H1 (cell line): Measurements from ENCODE around the gene CCDC141. TPM values are rescaled to one million over a fixed set of nuclear protein-coding genes. Genes with fewer than 3 reads are reported as not detected.

Experiments used
- CTCF ChIA-PET: fragments of 300-600 bp; sonication (Branson Sonifier 250); formaldehyde crosslinking; loops from one replicate; lab custom pipeline; 2021; ENCODE audit not compliant: partially characterized antibody; lab: Charles Lee
- POLR2A ChIA-PET: fragments of 300-600 bp; sonication (Branson Sonifier 250); formaldehyde crosslinking; loops from one replicate; lab custom pipeline; 2021; ENCODE audit warnings: inconsistent platforms; ENCODE audit not compliant: partially characterized antibody; lab: Charles Lee
- DNase-seq, 2 experiments: peaks; one replicate each; pipeline versions ENCODE4 v3.0.0 to v3.0.0-alpha.2; 2010 to 2022; ENCODE audit warnings: low spot score in 2 of 2, low read depth in 1 of 2, mixed read lengths in 1 of 2
- FAIRE-seq: peaks from 2 replicates; lab custom pipeline; 2011; peaks lifted over from hg19 to GRCh38; lab: Jason Lieb, UNC
- H2AFZ ChIP-seq: 2 replicates; pipeline ENCODE4 v1.8.1; 2012; ENCODE audit warnings: low read length, inconsistent platforms
- H2AK5ac ChIP-seq: 2 replicates; pipeline ENCODE4 v1.6.1; 2013; ENCODE audit warnings: low read depth, low read length
- H2BK120ac ChIP-seq: replicated peaks from 2 replicates; pipeline ENCODE3; 2013; ENCODE audit warnings: low read depth, low read length, inconsistent platforms
- H2BK12ac ChIP-seq: 2 replicates; pipeline ENCODE4 v1.6.1; 2013; ENCODE audit warnings: low read depth, low read length
- H2BK15ac ChIP-seq: 2 replicates; pipeline ENCODE4 v1.6.1; 2013; ENCODE audit warnings: low read length
- H2BK20ac ChIP-seq: 2 replicates; pipeline ENCODE4 v1.6.1; 2013; ENCODE audit warnings: low read length
- H2BK5ac ChIP-seq: 2 replicates; pipeline ENCODE4 v1.6.1; 2013; ENCODE audit warnings: low read depth, low read length
- H3K14ac ChIP-seq: 2 replicates; pipeline ENCODE4 v1.6.1; 2013; ENCODE audit warnings: inconsistent platforms; ENCODE audit not compliant: insufficient read length
- H3K18ac ChIP-seq: 2 replicates; pipeline ENCODE4 v1.6.1; 2013; ENCODE audit warnings: low read length; ENCODE audit errors: extremely low read depth
- H3K23ac ChIP-seq: 2 replicates; pipeline ENCODE4 v1.6.1; 2013; ENCODE audit warnings: inconsistent platforms; ENCODE audit not compliant: insufficient read length
- H3K23me2 ChIP-seq: 2 replicates; pipeline ENCODE4 v1.6.1; 2013; ENCODE audit warnings: low read depth, low read length
- H3K27ac ChIP-seq: 2 replicates; pipeline ENCODE4 v1.6.1; 2011; ENCODE audit warnings: low read depth, low read length, inconsistent platforms
- H3K27me3 ChIP-seq, 4 experiments: replicated peaks in 1 of 4; 1 replicate in 1 of 4; 2 replicates in 3 of 4; pipeline versions ENCODE4 v1.6.1 to v1.8.1; 2011 to 2013; ENCODE audit warnings: low read length in 3 of 4, mild to moderate bottlenecking in 3 of 4, inconsistent platforms in 2 of 4, mixed read lengths in 2 of 4, moderate library complexity in 1 of 4; ENCODE audit not compliant: control insufficient read depth in 3 of 4, insufficient read depth in 3 of 4; ENCODE audit errors: extremely low read depth in 1 of 4
- H3K36me3 ChIP-seq, 4 experiments: 2 replicates each; pipeline versions ENCODE4 v1.6.1 to v1.8.1; 2011 to 2013; ENCODE audit warnings: mild to moderate bottlenecking in 4 of 4, low read length in 3 of 4, moderate library complexity in 2 of 4, control low read depth in 1 of 4, inconsistent platforms in 1 of 4; ENCODE audit not compliant: insufficient read depth in 4 of 4, control insufficient read depth in 2 of 4
- H3K4ac ChIP-seq: replicated peaks from 2 replicates; pipeline ENCODE3; 2013; ENCODE audit warnings: low read length, low read depth, mixed read lengths, inconsistent platforms; ENCODE audit not compliant: insufficient read length
- H3K4me1 ChIP-seq, 4 experiments: replicated peaks in 1 of 4; 1 replicate in 1 of 4; 2 replicates in 3 of 4; pipeline versions ENCODE4 v1.6.1 to v1.8.1; 2011 to 2013; ENCODE audit warnings: low read length in 3 of 4, inconsistent platforms in 2 of 4, mixed read lengths in 1 of 4; ENCODE audit not compliant: insufficient read depth in 4 of 4, control insufficient read depth in 3 of 4
- H3K4me2 ChIP-seq, 2 experiments: 2 replicates each; pipeline versions ENCODE4 v1.6.1 to v1.8.1; 2011 to 2013; ENCODE audit warnings: low read depth in 2 of 2, low read length in 2 of 2, control low read depth in 1 of 2, inconsistent platforms in 1 of 2, mild to moderate bottlenecking in 1 of 2; ENCODE audit not compliant: insufficient read depth in 1 of 2
- H3K4me3 ChIP-seq, 4 experiments: fragments of 200-600, 300-600 bp in 1 of 4; sonication (generic), shearing (Covaris generic), sonication (Bioruptor Twin) in 1 of 4; 2 replicates each; pipeline versions ENCODE4 v1.5.1 to v1.8.1; 2011 to 2016; ENCODE audit warnings: low read length in 4 of 4, low read depth in 3 of 4, control low read depth in 2 of 4, inconsistent platforms in 2 of 4, mild to moderate bottlenecking in 2 of 4, mixed read lengths in 1 of 4, moderate library complexity in 1 of 4; ENCODE audit not compliant: insufficient read depth in 2 of 4; ENCODE audit errors: extremely low read depth in 1 of 4
- H3K56ac ChIP-seq: replicated peaks from 2 replicates; pipeline ENCODE3; 2013; ENCODE audit warnings: low read depth, mild to moderate bottlenecking, mixed read lengths, low read length, inconsistent platforms; ENCODE audit not compliant: insufficient read length
- H3K79me1 ChIP-seq: 2 replicates; pipeline ENCODE4 v1.6.1; 2013; ENCODE audit warnings: low read depth, low read length, control low read depth
- H3K79me2 ChIP-seq, 2 experiments: 2 replicates each; pipeline versions ENCODE4 v1.6.1 to v1.8.1; 2012 to 2013; ENCODE audit warnings: low read length in 2 of 2, mild to moderate bottlenecking in 2 of 2, inconsistent platforms in 1 of 2; ENCODE audit not compliant: insufficient read depth in 2 of 2, control insufficient read depth in 1 of 2
- H3K9ac ChIP-seq, 4 experiments: replicated peaks in 1 of 4; 1 replicate in 1 of 4; 2 replicates in 3 of 4; pipeline versions ENCODE4 v1.6.1 to v1.8.1; 2011 to 2013; ENCODE audit warnings: low read depth in 3 of 4, low read length in 3 of 4, control low read depth in 2 of 4, mild to moderate bottlenecking in 2 of 4, moderate library complexity in 2 of 4, inconsistent platforms in 1 of 4; ENCODE audit errors: extremely low read depth in 1 of 4
- H3K9me3 ChIP-seq, 2 experiments: 2 replicates each; pipeline versions ENCODE4 v1.6.1 to v1.8.1; 2012 to 2013; ENCODE audit warnings: mild to moderate bottlenecking in 2 of 2, moderate library complexity in 2 of 2, control low read depth in 1 of 2, inconsistent platforms in 1 of 2, low read depth in 1 of 2, low read length in 1 of 2, mixed read lengths in 1 of 2; ENCODE audit not compliant: insufficient read depth in 2 of 2
- H4K20me1 ChIP-seq, 2 experiments: replicated peaks in 1 of 2; 2 replicates each; pipeline versions ENCODE3 to v1.8.1; 2011 to 2013; ENCODE audit warnings: inconsistent platforms in 2 of 2, low read length in 2 of 2, mild to moderate bottlenecking in 1 of 2; ENCODE audit not compliant: insufficient read depth in 2 of 2, control insufficient read depth in 1 of 2
- H4K5ac ChIP-seq: 2 replicates; pipeline ENCODE4 v1.6.1; 2013; ENCODE audit warnings: low read length, low read depth, mixed read lengths, inconsistent platforms; ENCODE audit not compliant: insufficient read length
- H4K8ac ChIP-seq: 2 replicates; pipeline ENCODE4 v1.8.0; 2013; ENCODE audit warnings: mild to moderate bottlenecking, moderate library complexity, low read length, inconsistent platforms; ENCODE audit not compliant: insufficient read depth; ENCODE audit errors: extremely low read depth
- H4K91ac ChIP-seq: replicated peaks from 2 replicates; pipeline ENCODE3; 2013; ENCODE audit warnings: low read length, mixed read lengths, inconsistent platforms; ENCODE audit not compliant: insufficient read length
- KDM4A ChIP-seq: IDR thresholded peaks from one replicate; pipeline ENCODE4 v1.7.1; 2012; ENCODE audit warnings: low read depth, mild to moderate bottlenecking, moderate library complexity, low read length, inconsistent platforms; ENCODE audit not compliant: severe bottlenecking
- MAFK ChIP-seq: IDR thresholded peaks from 2 replicates; pipeline ENCODE4 v1.6.1; 2012; ENCODE audit warnings: low read depth, mild to moderate bottlenecking, improper control_type of control experiment, low read length
- NRF1 ChIP-seq: IDR thresholded peaks from 2 replicates; pipeline ENCODE4 v1.6.1; 2011; ENCODE audit warnings: mild to moderate bottlenecking, low read depth, low read length, improper control_type of control experiment
- RAD21 ChIP-seq, 2 experiments: IDR thresholded peaks in 1 of 2; conservative IDR thresholded peaks in 1 of 2; 2 replicates each; pipeline ENCODE4 v1.6.1; 2011; ENCODE audit warnings: low read depth in 2 of 2, low read length in 2 of 2, improper control_type of control experiment in 1 of 2, inconsistent platforms in 1 of 2, mild to moderate bottlenecking in 1 of 2, moderate library complexity in 1 of 2
- TBP ChIP-seq: IDR thresholded peaks from 2 replicates; pipeline ENCODE4 v1.6.1; 2011; ENCODE audit warnings: low read depth, low read length, improper control_type of control experiment
- WGBS, 2 experiments: shearing (Covaris generic) in 1 of 2; methylation state at CpG; one replicate each; pipeline versions ENCODE4 v1.1.6 to v1.1.7; 2013 to 2015; ENCODE audit warnings: low lambda C conversion rate in 2 of 2, mixed read lengths in 2 of 2, inconsistent platforms in 1 of 2, low coverage in 1 of 2, missing lambda C conversion rate in 1 of 2; ENCODE audit not compliant: insufficient replicate concordance in 2 of 2, insufficient coverage in 1 of 2, insufficient read length in 1 of 2; ENCODE audit errors: extremely low coverage in 1 of 2, missing lambda C conversion rate in 1 of 2; 5-methylcytosine and 5-hydroxymethylcytosine counted together
- polyA plus RNA-seq, 7 experiments: library from polyadenylated mRNA; depleted of rRNA in 3 of 7; stranded (reverse) in 5 of 7; unstranded in 2 of 7; fragments of >200 nt in 5 of 7; fragments of 200-250 nt in 2 of 7; gene quantifications; 1 replicate in 5 of 7; 2 replicates in 1 of 7; 4 replicates in 1 of 7; pipeline versions ENCODE4 v1.2.1 to v1.2.3, GENCODE V29; 2011 to 2013; ENCODE audit warnings: missing spikeins in 2 of 7, mixed read lengths in 2 of 7
- total RNA-seq: library from RNA; stranded (reverse); fragmentation: NEBNext Ultra II Directional; extraction: Animal tissue kit (Norgen Biotek cat#: 25700); gene quantifications from 2 replicates; pipeline ENCODE4 v1.2.1, GENCODE V29; 2021
- TF ChIP-seq, protein P1 (sequence below): IDR thresholded peaks from 2 replicates; pipeline ENCODE4 v1.6.1; 2011; ENCODE audit warnings: low read length, improper control_type of control experiment

The CCDC141 gene
- total and polyA plus RNA-seq, 2 of the 8 experiments (the other 6 are each of a cell fraction or from before 2014, with no cell fraction given) = 0.56 to 21.6 TPM

DNA sequence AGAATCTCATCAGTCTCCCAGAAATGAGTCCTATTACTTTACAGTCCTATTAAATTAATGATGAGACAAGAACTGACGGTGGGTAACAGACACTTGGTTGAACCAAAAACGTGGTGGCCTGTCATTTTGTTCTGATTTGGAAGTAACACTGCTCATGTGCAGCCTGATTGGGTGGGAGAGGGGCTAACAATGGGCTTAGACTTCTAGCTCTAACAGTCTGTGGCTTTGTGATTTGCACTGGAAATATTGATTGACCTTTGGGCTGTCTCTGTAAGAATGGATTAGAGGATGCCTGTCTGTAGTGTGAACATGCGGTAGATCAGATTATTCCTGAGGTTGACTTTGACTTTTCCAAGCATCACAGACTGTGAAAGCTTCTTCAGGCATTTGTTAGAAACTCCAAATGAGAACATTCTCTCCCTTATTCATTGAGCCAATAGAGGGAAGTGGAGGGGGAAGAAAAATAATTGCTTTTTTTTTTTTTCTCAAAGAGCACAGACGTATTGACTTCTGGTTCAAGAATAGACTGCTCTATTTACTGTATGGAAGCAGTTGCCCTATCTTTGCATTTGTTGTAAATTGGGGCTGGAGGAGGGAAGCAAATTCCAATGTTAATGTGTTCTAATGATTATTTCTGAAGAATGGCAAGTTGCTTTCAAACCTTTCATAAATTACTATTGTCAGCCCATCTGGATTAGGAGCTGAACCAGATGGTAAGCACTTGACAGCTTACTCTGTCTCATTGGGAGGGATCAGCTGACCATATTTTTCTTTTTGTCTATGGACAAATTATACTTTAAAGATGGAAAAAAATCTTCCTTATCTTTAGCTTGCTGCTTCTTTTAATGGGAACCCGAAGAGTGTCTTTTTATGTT is 156.9 kb downstream of the CCDC141 start:
- no peaks in the 10 kb centered on the region for H3K27me3 ChIP-seq
- H4K5ac ChIP-seq = no peak overlapping the region
- no peak overlapping the region for H3K4ac ChIP-seq
- no peak overlapping the region; the same call in 1 of the 2 replicates for H2AK5ac ChIP-seq
- no peaks in the 10 kb centered on the region; the same call in 1 of the 2 replicates for H3K23me2 ChIP-seq
- no peaks in the 10 kb centered on the region; a peak in 1 of 8 replicates for H3K36me3 ChIP-seq
- H4K20me1 ChIP-seq = no peaks in the 10 kb centered on the region
- H2BK5ac ChIP-seq = no peak overlapping the region
- no peaks in the 10 kb centered on the region for H3K79me1 ChIP-seq
- H3K4me2 ChIP-seq = no peak overlapping the region
- ChIA-PET CTCF (interaction anchor here (0.6 to 2.1 kb wide), 15 partner anchors 8 to 228 kb away, joined by 3 to 9 read pairs (median 3); no protein-coding TSS in a partner anchor), POLR2A (interaction anchor here (1.5 kb wide), 1 partner anchor 12 kb away, joined by 4 read pairs; no protein-coding TSS in a partner anchor)
- no peaks in the 10 kb centered on the region for H3K79me2 ChIP-seq
- no peak overlapping the region for H3K9ac ChIP-seq
- H2AFZ ChIP-seq = no peak overlapping the region
- H3K14ac ChIP-seq = no peak overlapping the region
- H3K56ac ChIP-seq = no peak overlapping the region
- no peak overlapping the region for H3K23ac ChIP-seq
- no peak overlapping the region for H3K27ac ChIP-seq
- no peak overlapping the region for H4K91ac ChIP-seq
- no peak overlapping the region for H4K8ac ChIP-seq
- H2BK12ac ChIP-seq = no peak overlapping the region
- DNase-seq = no peak
- H2BK120ac ChIP-seq = no peak overlapping the region
- 77% methylated on average over 5 of the region's 5 CpGs; no CpG with 5 or more reads in 1 of the 2 experiments for WGBS, 2 experiments
- peaks cover 0 to 3% (median 0%) of the 10 kb centered on the region in 4 experiments; a peak in 2 of 7 replicates for H3K4me1 ChIP-seq
- no peak overlapping the region for H2BK15ac ChIP-seq
- H3K9me3 ChIP-seq = no peaks in the 10 kb centered on the region
- H3K4me3 ChIP-seq = no peak overlapping the region
- H3K18ac ChIP-seq = no peak overlapping the region
- FAIRE-seq = no peak
- H2BK20ac ChIP-seq = no peak overlapping the region
- TF ChIP-seq, protein P1, sequence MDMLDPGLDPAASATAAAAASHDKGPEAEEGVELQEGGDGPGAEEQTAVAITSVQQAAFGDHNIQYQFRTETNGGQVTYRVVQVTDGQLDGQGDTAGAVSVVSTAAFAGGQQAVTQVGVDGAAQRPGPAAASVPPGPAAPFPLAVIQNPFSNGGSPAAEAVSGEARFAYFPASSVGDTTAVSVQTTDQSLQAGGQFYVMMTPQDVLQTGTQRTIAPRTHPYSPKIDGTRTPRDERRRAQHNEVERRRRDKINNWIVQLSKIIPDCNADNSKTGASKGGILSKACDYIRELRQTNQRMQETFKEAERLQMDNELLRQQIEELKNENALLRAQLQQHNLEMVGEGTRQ = no peak
- TF ChIP-seq KDM4A (no peak), MAFK (no peak), TBP (no peak), RAD21 (IDR thresholded peaks at IDR 0.05 in 1 of 2, conservative IDR thresholded peaks at IDR 0.05 in 1 of 2; ENCODE audit: low read depth in 2 of 2, low read length in 2 of 2) (no peak), NRF1 (no peak)
